IMR-90 (cell line): Measurements from ENCODE around the gene NKD1. TPM values are rescaled to one million over a fixed set of nuclear protein-coding genes. Genes with fewer than 3 reads are reported as not detected.

ENCODE experiments used
- ATAC-seq: fragments of 200-7000 bp; cut with Tn5 transposase; 2 replicates; pipeline ENCODE4 v1.9.1; 2020; ENCODE audit warnings: low read depth, mild to moderate bottlenecking, moderate library complexity
- BruUV-seq: library from RNA; stranded (reverse); fragments of 400-500 nt; replicated peaks from 2 replicates; lab custom pipeline; 2021; lab: Mats Ljungman, UMichigan
- CTCF ChIA-PET: fragments of 300-600 bp; formaldehyde crosslinking; extraction: SDS; loops from one replicate; lab custom pipeline; 2021; ENCODE audit warnings: antibody characterized with exemption; lab: Yijun Ruan, JAX
- POLR2A ChIA-PET: fragments of 300-600 bp; sonication (Branson Sonifier 250); formaldehyde crosslinking; loops from one replicate; lab custom pipeline; 2022; ENCODE audit warnings: antibody characterized with exemption; ENCODE audit not compliant: unreplicated experiment; lab: Charles Lee
- DNase-seq: peaks from one replicate; pipeline ENCODE4 v3.0.0; 2013
- H2AFZ ChIP-seq: replicated peaks from 2 replicates; pipeline ENCODE3; 2013; ENCODE audit warnings: low read length, mild to moderate bottlenecking; ENCODE audit not compliant: poor library complexity
- H2AK5ac ChIP-seq: 2 replicates; pipeline ENCODE4 v1.6.1; 2013; ENCODE audit warnings: low read depth, low read length, inconsistent platforms
- H2AK9ac ChIP-seq: replicated peaks from 2 replicates; pipeline ENCODE3; 2013; ENCODE audit warnings: mild to moderate bottlenecking, low read depth, low read length, moderate library complexity; ENCODE audit not compliant: poor library complexity
- H2BK120ac ChIP-seq: 2 replicates; pipeline ENCODE4 v1.6.1; 2013; ENCODE audit warnings: low read depth, low read length, inconsistent platforms
- H2BK15ac ChIP-seq: 3 replicates; pipeline ENCODE4 v1.6.1; 2013; ENCODE audit warnings: low read depth, low read length, inconsistent platforms
- H2BK20ac ChIP-seq: 2 replicates; pipeline ENCODE4 v1.6.1; 2013; ENCODE audit warnings: low read depth, mild to moderate bottlenecking, inconsistent platforms, low read length, moderate library complexity
- H2BK5ac ChIP-seq: 2 replicates; pipeline ENCODE4 v1.6.1; 2013; ENCODE audit warnings: mild to moderate bottlenecking, low read depth, low read length, inconsistent platforms; ENCODE audit not compliant: poor library complexity, severe bottlenecking
- H3K14ac ChIP-seq: replicated peaks from 2 replicates; pipeline ENCODE4 v1.6.1; 2013; ENCODE audit warnings: low read depth, low read length, inconsistent platforms
- H3K18ac ChIP-seq: 2 replicates; pipeline ENCODE4 v1.6.1; 2013; ENCODE audit warnings: low read depth, low read length, control low read depth
- H3K23ac ChIP-seq: 2 replicates; pipeline ENCODE4 v1.6.1; 2013; ENCODE audit warnings: low read depth, low read length, inconsistent platforms
- H3K27ac ChIP-seq: 2 replicates; pipeline ENCODE4 v1.5.1; 2013; ENCODE audit warnings: mild to moderate bottlenecking, control low read depth, low read length; ENCODE audit not compliant: insufficient read depth
- H3K27me3 ChIP-seq: 2 replicates; pipeline ENCODE4 v1.6.1; 2013; ENCODE audit warnings: low read length; ENCODE audit not compliant: control insufficient read depth, insufficient read depth
- H3K36me3 ChIP-seq: 2 replicates; pipeline ENCODE4 v1.6.1; 2013; ENCODE audit warnings: low read length, mixed read lengths; ENCODE audit not compliant: control insufficient read depth, insufficient read depth
- H3K4ac ChIP-seq: 2 replicates; pipeline ENCODE4 v1.6.1; 2013; ENCODE audit warnings: low read depth, low read length, inconsistent platforms
- H3K4me1 ChIP-seq: 2 replicates; pipeline ENCODE4 v1.6.1; 2013; ENCODE audit warnings: low read length, mixed read lengths; ENCODE audit not compliant: control insufficient read depth, insufficient read depth
- H3K4me2 ChIP-seq: 2 replicates; pipeline ENCODE4 v1.6.1; 2013; ENCODE audit warnings: low read depth, mild to moderate bottlenecking, control low read depth, low read length, moderate library complexity
- H3K4me3 ChIP-seq: 2 replicates; pipeline ENCODE4 v1.5.1; 2013; ENCODE audit warnings: low read depth, mild to moderate bottlenecking, control low read depth, low read length, moderate library complexity; ENCODE audit not compliant: insufficient read depth
- H3K56ac ChIP-seq: 2 replicates; pipeline ENCODE4 v1.6.1; 2013; ENCODE audit warnings: low read length, inconsistent platforms; ENCODE audit not compliant: insufficient read depth; ENCODE audit errors: extremely low read depth
- H3K79me1 ChIP-seq, 2 experiments: 2 replicates each; pipeline ENCODE4 v1.6.1; 2013; ENCODE audit warnings: low read length in 2 of 2, inconsistent platforms in 1 of 2, low read depth in 1 of 2
- H3K9ac ChIP-seq: 2 replicates; pipeline ENCODE4 v1.6.1; 2013; ENCODE audit warnings: low read depth, low read length, control low read depth
- H3K9me1 ChIP-seq: 2 replicates; pipeline ENCODE4 v1.6.1; 2013; ENCODE audit warnings: low read length, inconsistent platforms; ENCODE audit not compliant: insufficient read depth
- H3K9me3 ChIP-seq: 2 replicates; pipeline ENCODE4 v1.6.1; 2013; ENCODE audit warnings: low read length; ENCODE audit not compliant: control insufficient read depth, insufficient read depth
- H4K20me1 ChIP-seq: 2 replicates; pipeline ENCODE4 v1.6.1; 2013; ENCODE audit warnings: low read length, inconsistent platforms; ENCODE audit not compliant: insufficient read depth
- H4K5ac ChIP-seq: 2 replicates; pipeline ENCODE4 v1.6.1; 2013; ENCODE audit warnings: mild to moderate bottlenecking, low read depth, low read length, control low read depth
- H4K8ac ChIP-seq, 2 experiments: 2 replicates each; pipeline ENCODE4 v1.6.1; 2013; ENCODE audit warnings: low read depth in 2 of 2, low read length in 2 of 2, control low read depth in 1 of 2, inconsistent platforms in 1 of 2
- H4K91ac ChIP-seq: 2 replicates; pipeline ENCODE4 v1.6.1; 2013; ENCODE audit warnings: low read depth, low read length, inconsistent platforms; ENCODE audit not compliant: insufficient read depth
- BHLHE40 ChIP-seq: fragments of 150-350 bp; IDR thresholded peaks from 2 replicates; pipeline ENCODE4 v1.6.1; 2016; ENCODE audit warnings: mild to moderate bottlenecking, low read depth, low read length
- CEBPB ChIP-seq: IDR thresholded peaks from 2 replicates; pipeline ENCODE4 v1.6.1; 2012; ENCODE audit warnings: low read depth, low read length, improper control_type of control experiment
- CHD1 ChIP-seq: IDR thresholded peaks from 2 replicates; pipeline ENCODE4 v1.6.1; 2012; ENCODE audit warnings: low read depth, low read length, improper control_type of control experiment
- CTCF ChIP-seq: conservative IDR thresholded peaks from 2 replicates; pipeline ENCODE4 v1.5.1; 2012; ENCODE audit warnings: mild to moderate bottlenecking, low read depth, low read length, improper control_type of control experiment
- FOS ChIP-seq: fragments of 150-350 bp; IDR thresholded peaks from 2 replicates; pipeline ENCODE4 v1.6.1; 2016; ENCODE audit warnings: low read depth, low read length
- MAFK ChIP-seq: IDR thresholded peaks from 2 replicates; pipeline ENCODE4 v1.6.1; 2012; ENCODE audit warnings: low read depth, low read length, improper control_type of control experiment
- MAZ ChIP-seq: IDR thresholded peaks from 2 replicates; pipeline ENCODE4 v1.6.1; 2012; ENCODE audit warnings: low read depth, mild to moderate bottlenecking, low read length, improper control_type of control experiment, moderate library complexity, borderline replicate concordance
- NFE2L2 ChIP-seq: fragments of 150-350 bp; IDR thresholded peaks from 2 replicates; pipeline ENCODE4 v1.6.1; 2016; ENCODE audit warnings: low read depth, mild to moderate bottlenecking, low read length
- POLR2A ChIP-seq: IDR thresholded peaks from 2 replicates; pipeline ENCODE4 v1.6.1; 2012; ENCODE audit warnings: mild to moderate bottlenecking, low read depth, low read length
- RAD21 ChIP-seq: IDR thresholded peaks from 2 replicates; pipeline ENCODE4 v1.6.1; 2012; ENCODE audit warnings: low read length, improper control_type of control experiment
- RCOR1 ChIP-seq: IDR thresholded peaks from 2 replicates; pipeline ENCODE4 v1.6.1; 2012; ENCODE audit warnings: mild to moderate bottlenecking, low read length, improper control_type of control experiment; ENCODE audit not compliant: insufficient replicate concordance
- RFX5 ChIP-seq: IDR thresholded peaks from 2 replicates; pipeline ENCODE4 v1.8.0; 2012; ENCODE audit warnings: low read depth, mild to moderate bottlenecking, low read length, moderate library complexity
- SMC3 ChIP-seq: fragments of 150-350 bp; IDR thresholded peaks from 2 replicates; pipeline ENCODE4 v1.6.1; 2016; ENCODE audit warnings: low read depth, mild to moderate bottlenecking, antibody characterized with exemption, low read length, moderate library complexity
- WGBS, 2 experiments: methylation state at CpG; one replicate each; pipeline versions ENCODE4 v1.1.5 to v1.1.7; 2013; ENCODE audit warnings: missing lambda C conversion rate in 2 of 2; ENCODE audit not compliant: insufficient read length in 1 of 2; ENCODE audit errors: extremely low coverage in 2 of 2; 5-methylcytosine and 5-hydroxymethylcytosine counted together
- dilution Hi-C: fragments of 300-500 bp; cut with HindIII; formaldehyde crosslinking; loops from one replicate; pipeline ENCODE4 v1.14.3; 2018; ENCODE audit warnings: low sequenced_read_pairs; ENCODE audit not compliant: unreplicated experiment
- in situ Hi-C: fragments of 300-500 bp; cut with MboI; formaldehyde crosslinking; loops from 3 replicates; pipeline ENCODE4 v1.14.3; 2019; ENCODE audit warnings: low sequenced_read_pairs, inconsistent platforms, mixed read lengths
- intact Hi-C: fragments of 100-400 bp; cut with micrococcal nuclease; formaldehyde crosslinking; loops from 2 replicates; pipeline ENCODE4 v1.10.0; 2022
- polyA plus RNA-seq, 3 experiments: library from polyadenylated mRNA; depleted of rRNA; stranded (reverse); fragments of >200 nt; gene quantifications; 2 replicates each; pipeline ENCODE4 v1.2.3, GENCODE V29; 2012; ENCODE audit warnings: low replicate concordance in 1 of 3
- total RNA-seq: library from RNA; depleted of rRNA; stranded (reverse); fragments of >200 nt; gene quantifications from 2 replicates; pipeline ENCODE4 v1.2.3, GENCODE V29; 2012
- TF ChIP-seq, protein P1 (sequence below): fragments of 150-350 bp; IDR thresholded peaks from 2 replicates; pipeline ENCODE4 v1.6.1; 2017; ENCODE audit warnings: mild to moderate bottlenecking, antibody characterized with exemption, low read length, low read depth

The NKD1 gene
- total and polyA plus RNA-seq, 2 of the 4 experiments (the other 2 are of a cell fraction), result not detected

DNA sequence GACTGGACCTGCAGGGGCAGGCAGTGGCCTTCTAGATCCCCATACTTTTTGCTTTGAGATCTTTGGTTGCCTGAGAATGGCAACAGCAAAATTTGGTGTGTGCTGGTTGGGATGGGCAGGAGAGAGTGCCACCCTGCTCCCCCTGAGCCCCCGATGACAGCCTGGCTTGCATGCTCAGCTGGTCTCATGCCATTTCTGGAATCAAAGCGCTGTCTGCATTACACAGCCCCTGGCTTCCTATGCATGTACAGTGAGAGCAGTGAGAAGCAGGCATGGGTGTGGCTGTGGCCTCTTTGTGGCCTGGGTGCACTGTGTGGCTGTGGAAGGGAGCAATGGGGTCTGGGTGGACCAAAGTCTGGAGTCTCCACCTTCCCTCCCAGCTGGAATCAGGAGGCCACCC, 47.7 kb downstream of the NKD1 start:
- H4K8ac ChIP-seq, result no peak overlapping the region
- no peak for DNase-seq
- no peak overlapping the region for H3K4me3 ChIP-seq
- no peak overlapping the region for H2AK5ac ChIP-seq
- no peak overlapping the region for H2BK5ac ChIP-seq
- dilution Hi-C loops (no loop called here), intact Hi-C loops (no loop called here), in situ Hi-C loops (no loop called here)
- H3K9me3 ChIP-seq, result no peaks in the 10 kb centered on the region
- H4K20me1 ChIP-seq, result no peaks in the 10 kb centered on the region
- peaks cover 10% of the 10 kb centered on the region for H3K27me3 ChIP-seq
- no peaks in the 10 kb centered on the region for H3K36me3 ChIP-seq
- H3K4ac ChIP-seq, result no peak overlapping the region
- H4K5ac ChIP-seq, result no peak overlapping the region
- H3K56ac ChIP-seq, result no peak overlapping the region
- no peak overlapping the region for H3K27ac ChIP-seq
- no peak overlapping the region for H2BK15ac ChIP-seq
- H3K4me2 ChIP-seq, result no peak overlapping the region
- CTCF ChIA-PET, result no interaction called here
- no peak overlapping the region for H2BK120ac ChIP-seq
- H3K9me1 ChIP-seq, result no peaks in the 10 kb centered on the region
- POLR2A ChIA-PET, result no interaction called here
- TF ChIP-seq CEBPB (no peak), BHLHE40 (no peak), NFE2L2 (no peak), FOS (no peak), RAD21 (no peak), POLR2A (no peak), SMC3 (no peak), CHD1 (no peak), CTCF (no peak), RCOR1 (no peak), RFX5 (no peak), MAFK (no peak), MAZ (no peak)
- TF ChIP-seq, protein P1, sequence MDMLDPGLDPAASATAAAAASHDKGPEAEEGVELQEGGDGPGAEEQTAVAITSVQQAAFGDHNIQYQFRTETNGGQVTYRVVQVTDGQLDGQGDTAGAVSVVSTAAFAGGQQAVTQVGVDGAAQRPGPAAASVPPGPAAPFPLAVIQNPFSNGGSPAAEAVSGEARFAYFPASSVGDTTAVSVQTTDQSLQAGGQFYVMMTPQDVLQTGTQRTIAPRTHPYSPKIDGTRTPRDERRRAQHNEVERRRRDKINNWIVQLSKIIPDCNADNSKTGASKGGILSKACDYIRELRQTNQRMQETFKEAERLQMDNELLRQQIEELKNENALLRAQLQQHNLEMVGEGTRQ, result no peak
- ATAC-seq, result no peak
- no peak overlapping the region for H3K18ac ChIP-seq
- H3K14ac ChIP-seq, result no peak overlapping the region
- H4K91ac ChIP-seq, result no peak overlapping the region
- H3K9ac ChIP-seq, result no peak overlapping the region
- no peak overlapping the region for H2AFZ ChIP-seq
- no peaks in the 10 kb centered on the region for H3K4me1 ChIP-seq
- H2AK9ac ChIP-seq, result no peak overlapping the region
- H2BK20ac ChIP-seq, result no peak overlapping the region
- BruUV-seq, result no TSS peak
- H3K79me1 ChIP-seq, result no peaks in the 10 kb centered on the region
- H3K23ac ChIP-seq, result no peak overlapping the region
- WGBS, 2 experiments, result no CpG with 5 or more reads among the region's 2 CpGs
